RWPE2 (cell line): ENCODE measurements around the gene ASPN.

Experiments
- ATAC-seq: fragments of 200-7000 bp; cut with Tn5 transposase; 3 replicates; pipeline ENCODE4 v1.9.1; 2021; ENCODE audit warnings: low read depth
- DNase-seq: peaks from one replicate; pipeline ENCODE4 v3.0.0-alpha.2; 2020; ENCODE audit warnings: low spot score
- H3K27ac ChIP-seq: fragments of 450-650 bp; 2 replicates; pipeline ENCODE4 v1.5.1; 2017; ENCODE audit warnings: mild to moderate bottlenecking; ENCODE audit not compliant: poor library complexity, severe bottlenecking
- H3K27me3 ChIP-seq: fragments of 250-450 bp; sonication (Bioruptor Pico); 2 replicates; pipeline ENCODE4 v1.5.1; 2021; ENCODE audit warnings: mild to moderate bottlenecking, moderate library complexity; ENCODE audit not compliant: insufficient read depth, poor library complexity, severe bottlenecking
- H3K36me3 ChIP-seq: fragments of 250-450 bp; sonication (Bioruptor Pico); 2 replicates; pipeline ENCODE4 v1.5.1; 2020; ENCODE audit warnings: low read depth, mild to moderate bottlenecking, moderate library complexity
- H3K4me1 ChIP-seq: fragments of 250-450 bp; sonication (Bioruptor Pico); 2 replicates; pipeline ENCODE4 v1.5.1; 2021; ENCODE audit warnings: mild to moderate bottlenecking, moderate library complexity; ENCODE audit not compliant: insufficient read depth, poor library complexity, severe bottlenecking
- H3K4me3 ChIP-seq: fragments of 250-450 bp; sonication (Bioruptor Pico); 2 replicates; pipeline ENCODE4 v1.5.1; 2021; ENCODE audit warnings: mild to moderate bottlenecking, moderate library complexity; ENCODE audit not compliant: severe bottlenecking
- H3K9me3 ChIP-seq: fragments of 250-450 bp; sonication (Bioruptor Pico); 2 replicates; pipeline ENCODE4 v1.5.1; 2021; ENCODE audit warnings: mild to moderate bottlenecking, moderate library complexity; ENCODE audit not compliant: severe bottlenecking
- TF ChIP-seq, protein P1 (sequence below): fragments of 450-650 bp; IDR thresholded peaks from one replicate; pipeline ENCODE4 v1.5.1; 2017; ENCODE audit warnings: mild to moderate bottlenecking, moderate library complexity; ENCODE audit not compliant: poor library complexity, severe bottlenecking

Gene ASPN

DNA sequence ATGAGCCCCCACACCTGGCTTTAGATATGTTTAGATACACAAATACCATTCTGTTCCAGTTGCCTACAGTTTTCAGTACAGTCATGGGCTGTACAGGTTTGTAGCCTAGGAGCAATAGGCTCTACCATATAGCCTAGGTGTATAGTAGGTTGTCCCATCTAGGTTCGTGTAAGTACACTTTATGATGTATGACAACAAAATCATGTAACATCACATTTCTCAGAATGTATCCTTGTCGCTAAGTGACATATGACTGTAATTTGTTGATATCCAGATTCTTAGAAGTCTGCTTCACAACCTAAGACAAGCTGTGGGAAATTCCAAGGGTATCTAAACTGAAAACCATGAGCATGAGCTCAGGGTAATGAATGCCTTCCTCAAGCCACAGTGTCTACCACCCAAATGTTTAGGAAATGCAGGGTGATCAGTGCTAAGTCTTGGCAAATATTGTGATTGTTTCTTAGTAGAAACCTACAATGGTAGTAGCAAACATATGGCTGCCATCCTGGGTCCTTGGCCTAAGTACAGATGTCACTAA, 45.1 kb upstream of the ASPN start:
- H3K36me3 ChIP-seq: no peaks in the 10 kb centered on the region
- no peak overlapping the region for H3K4me3 ChIP-seq
- no peaks in the 10 kb centered on the region for H3K9me3 ChIP-seq
- DNase-seq: no peak
- no peak overlapping the region for H3K27ac ChIP-seq
- ATAC-seq: no peak
- no peaks in the 10 kb centered on the region for H3K27me3 ChIP-seq
- TF ChIP-seq, protein P1, sequence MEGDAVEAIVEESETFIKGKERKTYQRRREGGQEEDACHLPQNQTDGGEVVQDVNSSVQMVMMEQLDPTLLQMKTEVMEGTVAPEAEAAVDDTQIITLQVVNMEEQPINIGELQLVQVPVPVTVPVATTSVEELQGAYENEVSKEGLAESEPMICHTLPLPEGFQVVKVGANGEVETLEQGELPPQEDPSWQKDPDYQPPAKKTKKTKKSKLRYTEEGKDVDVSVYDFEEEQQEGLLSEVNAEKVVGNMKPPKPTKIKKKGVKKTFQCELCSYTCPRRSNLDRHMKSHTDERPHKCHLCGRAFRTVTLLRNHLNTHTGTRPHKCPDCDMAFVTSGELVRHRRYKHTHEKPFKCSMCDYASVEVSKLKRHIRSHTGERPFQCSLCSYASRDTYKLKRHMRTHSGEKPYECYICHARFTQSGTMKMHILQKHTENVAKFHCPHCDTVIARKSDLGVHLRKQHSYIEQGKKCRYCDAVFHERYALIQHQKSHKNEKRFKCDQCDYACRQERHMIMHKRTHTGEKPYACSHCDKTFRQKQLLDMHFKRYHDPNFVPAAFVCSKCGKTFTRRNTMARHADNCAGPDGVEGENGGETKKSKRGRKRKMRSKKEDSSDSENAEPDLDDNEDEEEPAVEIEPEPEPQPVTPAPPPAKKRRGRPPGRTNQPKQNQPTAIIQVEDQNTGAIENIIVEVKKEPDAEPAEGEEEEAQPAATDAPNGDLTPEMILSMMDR: no peak
- H3K4me1 ChIP-seq: no peaks in the 10 kb centered on the region

DNA sequence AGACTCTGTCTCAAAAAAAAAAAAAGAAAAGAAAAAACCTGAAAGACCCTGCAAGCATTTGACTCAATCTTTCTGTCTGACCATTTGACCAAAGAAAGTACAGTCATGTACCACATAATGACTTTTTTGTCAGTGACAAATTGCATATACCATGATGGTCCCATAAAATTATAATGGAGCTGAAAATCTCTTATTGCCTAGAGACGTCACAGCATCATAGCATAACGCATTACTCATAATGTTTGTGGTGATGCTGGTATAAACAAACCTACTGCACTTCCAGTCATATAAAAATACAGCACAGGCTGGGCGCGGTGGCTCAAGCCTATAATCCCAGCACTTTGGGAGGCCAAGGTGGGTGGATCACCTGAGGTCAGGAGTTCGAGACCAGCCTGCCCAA, 43.0 kb upstream of the ASPN start:
- H3K27ac ChIP-seq: no peak overlapping the region
- H3K4me3 ChIP-seq: no peak overlapping the region
- H3K27me3 ChIP-seq: no peaks in the 10 kb centered on the region
- DNase-seq: no peak
- ATAC-seq: no peak
- H3K4me1 ChIP-seq: no peaks in the 10 kb centered on the region
- H3K36me3 ChIP-seq: no peaks in the 10 kb centered on the region
- H3K9me3 ChIP-seq: no peaks in the 10 kb centered on the region
- TF ChIP-seq, protein P1: no peak

DNA sequence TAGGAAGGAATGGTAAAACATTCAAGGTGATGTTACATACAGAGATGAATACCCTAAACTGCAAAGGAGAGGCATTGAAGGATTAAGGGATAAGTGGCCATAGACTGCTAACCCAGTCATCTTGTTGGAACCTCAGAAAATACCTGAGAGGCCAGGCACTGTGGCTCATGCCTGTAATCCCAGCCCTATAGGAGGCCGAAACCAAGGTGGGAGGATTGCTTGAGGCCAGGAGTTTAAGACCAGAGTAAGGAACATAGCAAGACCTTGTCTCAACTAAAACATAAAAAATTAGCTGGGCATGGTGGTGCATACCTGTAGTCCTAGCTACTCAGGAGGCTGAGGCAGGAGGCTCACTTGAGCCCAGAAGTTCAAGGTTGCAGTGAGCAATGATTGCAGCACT, 42.6 kb upstream of the ASPN start:
- H3K27me3 ChIP-seq: no peaks in the 10 kb centered on the region
- DNase-seq (no peak), ATAC-seq (no peak)
- no peaks in the 10 kb centered on the region for H3K36me3 ChIP-seq
- H3K4me1 ChIP-seq: no peaks in the 10 kb centered on the region
- H3K9me3 ChIP-seq: no peaks in the 10 kb centered on the region
- no peak overlapping the region for H3K27ac ChIP-seq
- TF ChIP-seq, protein P1: no peak
- no peak overlapping the region for H3K4me3 ChIP-seq

DNA sequence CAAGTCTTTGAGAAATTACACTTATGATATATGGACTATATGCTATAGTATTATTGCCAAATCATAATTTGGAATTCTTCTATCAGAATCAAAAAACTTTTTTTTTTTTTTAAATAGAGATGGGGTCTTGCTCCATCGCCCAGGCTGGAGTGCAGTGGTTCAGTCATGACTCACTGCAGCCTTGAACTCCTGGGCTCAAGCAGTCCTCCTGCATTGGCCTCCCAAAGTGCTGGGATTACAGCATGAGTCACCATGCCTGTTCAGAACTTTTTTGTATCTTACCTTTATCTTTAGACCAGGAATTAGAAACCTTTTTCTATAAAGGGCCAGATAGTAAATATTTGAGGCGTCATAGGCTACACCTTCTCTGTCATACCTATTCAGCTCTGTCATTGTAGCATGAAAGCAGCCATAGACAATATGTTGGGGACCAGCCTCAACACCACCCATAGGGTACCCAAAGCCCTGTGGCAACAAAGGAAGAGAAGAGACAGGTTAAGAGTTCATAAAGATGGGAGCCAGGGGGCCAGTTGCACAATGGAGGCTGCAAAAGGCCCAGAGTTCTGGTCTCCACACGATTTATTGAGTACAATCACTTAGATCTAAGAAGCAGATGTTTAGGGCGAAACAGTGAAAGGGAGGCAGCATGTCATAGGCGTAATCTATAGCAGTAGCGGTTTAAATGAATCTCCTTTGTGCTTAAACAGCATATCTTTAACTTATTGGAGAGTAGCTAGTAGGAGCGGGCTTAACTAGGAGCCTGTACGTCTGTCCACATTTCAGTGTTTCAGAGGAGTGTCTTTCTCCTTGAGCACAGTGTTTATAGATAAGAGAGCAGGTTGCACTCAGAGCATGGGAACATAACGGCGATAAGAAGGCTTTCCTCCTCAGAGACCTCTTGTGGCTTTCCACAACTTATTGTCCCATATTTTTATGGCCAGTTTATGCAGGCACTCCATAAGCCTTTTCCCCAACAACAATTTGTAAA, 41.0 kb upstream of the ASPN start:
- Histone ChIP-seq H3K36me3 (no peaks in the 10 kb centered on the region), H3K4me1 (no peaks in the 10 kb centered on the region), H3K4me3 (no peak overlapping the region), H3K27me3 (no peaks in the 10 kb centered on the region), H3K9me3 (no peaks in the 10 kb centered on the region), H3K27ac (no peak overlapping the region)
- ATAC-seq (no peak), DNase-seq (no peak)
- TF ChIP-seq, protein P1: no peak

DNA sequence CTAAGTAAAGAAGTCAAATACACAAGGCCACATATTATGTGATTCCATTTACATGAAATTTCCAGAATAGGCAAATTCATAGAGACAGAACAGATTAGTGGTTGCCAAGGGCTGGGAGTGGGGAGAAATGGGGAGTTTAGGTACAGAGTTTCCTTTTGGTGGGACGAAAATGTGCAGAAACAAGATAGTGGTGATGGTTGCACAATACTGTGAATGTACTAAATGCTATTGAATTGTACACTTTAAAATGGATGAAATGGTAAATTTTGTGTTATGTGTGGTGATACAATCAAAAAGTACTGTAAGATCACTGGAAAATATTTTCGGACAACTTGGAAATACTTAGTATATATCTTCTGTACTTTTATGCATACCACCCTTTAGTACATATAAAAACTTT, 38.5 kb upstream of the ASPN start:
- no peak for ATAC-seq
- Histone ChIP-seq H3K9me3 (no peaks in the 10 kb centered on the region), H3K4me1 (no peaks in the 10 kb centered on the region), H3K27ac (no peak overlapping the region), H3K4me3 (no peak overlapping the region), H3K36me3 (no peaks in the 10 kb centered on the region), H3K27me3 (no peaks in the 10 kb centered on the region)
- DNase-seq: no peak
- TF ChIP-seq, protein P1: no peak
